HG02884 (cell line): ENCODE data around the gene BTG2.
A peak's percentile ranks its signal among the peaks of the same experiment; 100 is the strongest.
"Not testable (repeated sequence)": the region's sequence is repeated elsewhere in the genome, so short reads cannot be mapped to it uniquely, and the experiment has no call there.

Experiments
- ATAC-seq: cut with Tn5 transposase; IDR thresholded peaks from one replicate; pipeline ENCODE4 v1.9.1; 2021; ENCODE audit warnings: mild to moderate bottlenecking, moderate library complexity; ENCODE audit not compliant: unreplicated experiment

Gene BTG2

DNA sequence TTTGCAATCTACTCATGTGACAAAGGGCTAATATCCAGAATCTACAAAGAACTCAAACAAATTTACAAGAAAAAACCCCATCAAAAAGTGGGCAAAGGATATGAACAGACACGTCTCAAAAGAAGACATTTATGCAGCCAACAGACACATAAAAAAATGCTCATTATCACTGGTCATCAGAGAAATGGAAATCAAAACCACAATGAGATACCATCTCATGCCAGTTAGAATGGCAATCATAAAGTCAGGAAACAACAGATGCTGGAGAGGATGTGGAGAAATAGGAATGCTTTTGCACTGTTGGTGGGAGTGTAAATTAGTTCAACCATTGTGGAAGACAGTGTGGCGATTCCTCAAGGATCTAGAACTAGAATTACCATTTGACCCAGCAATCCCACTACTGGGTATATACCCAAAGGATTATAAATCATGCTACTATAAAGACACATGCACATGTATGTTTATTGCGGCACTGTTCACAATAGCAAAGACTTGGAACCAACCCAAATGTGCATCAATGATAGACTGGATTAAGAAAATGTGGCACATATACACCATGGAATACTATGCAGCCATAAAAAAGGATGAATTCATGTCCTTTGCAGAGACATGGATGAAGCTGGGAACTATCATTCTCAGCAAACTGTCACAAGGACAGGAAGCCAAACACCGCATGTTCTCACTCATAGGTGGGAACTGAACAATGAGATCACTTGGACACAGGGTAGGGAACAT is 8.9 kb downstream of the BTG2 start:
- not testable (repeated sequence) for ATAC-seq

DNA sequence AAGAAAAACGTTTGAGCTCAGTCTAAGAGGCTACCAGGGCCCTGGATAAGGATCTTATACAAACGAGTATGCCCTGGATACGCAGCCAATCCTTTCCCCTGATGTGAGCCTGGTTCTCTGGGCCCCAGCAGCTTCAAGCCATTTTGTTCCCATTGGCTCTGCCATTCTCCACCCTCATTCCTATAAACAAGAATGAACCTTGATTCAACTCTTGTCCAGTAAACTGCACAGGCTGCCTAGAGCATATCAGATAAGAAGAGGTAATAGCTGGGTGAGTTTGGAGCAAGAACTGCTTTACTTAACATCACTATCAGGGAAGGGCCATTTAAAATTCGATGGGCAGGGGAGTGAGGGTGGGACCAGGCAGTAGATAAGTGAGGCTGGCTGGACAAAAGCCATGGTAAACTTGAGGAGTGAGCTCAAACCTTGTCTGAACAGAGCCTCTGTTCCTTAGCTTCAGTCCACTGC is 11.3 kb downstream of the BTG2 start:
- no peak for ATAC-seq

GRCh38 chr1:203317429-203318228 is 12.3 kb downstream of the BTG2 start:
- ATAC-seq, result no peak

DNA sequence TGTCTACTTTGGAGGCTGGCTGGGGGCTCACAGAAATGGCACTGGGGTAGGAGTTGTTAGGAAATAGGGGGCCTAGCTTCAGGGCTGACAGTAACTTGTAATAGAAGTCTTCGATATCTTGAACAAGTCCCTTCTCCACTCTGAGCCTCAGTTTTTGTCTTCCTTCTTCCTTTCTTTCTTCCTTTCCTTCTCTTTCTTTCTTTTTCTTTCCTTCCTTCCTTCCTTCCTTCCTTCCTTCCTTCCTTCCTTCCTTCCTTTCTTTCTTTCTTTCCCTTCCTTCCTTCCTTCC is 12.9 kb downstream of the BTG2 start:
- ATAC-seq, result no peak

DNA sequence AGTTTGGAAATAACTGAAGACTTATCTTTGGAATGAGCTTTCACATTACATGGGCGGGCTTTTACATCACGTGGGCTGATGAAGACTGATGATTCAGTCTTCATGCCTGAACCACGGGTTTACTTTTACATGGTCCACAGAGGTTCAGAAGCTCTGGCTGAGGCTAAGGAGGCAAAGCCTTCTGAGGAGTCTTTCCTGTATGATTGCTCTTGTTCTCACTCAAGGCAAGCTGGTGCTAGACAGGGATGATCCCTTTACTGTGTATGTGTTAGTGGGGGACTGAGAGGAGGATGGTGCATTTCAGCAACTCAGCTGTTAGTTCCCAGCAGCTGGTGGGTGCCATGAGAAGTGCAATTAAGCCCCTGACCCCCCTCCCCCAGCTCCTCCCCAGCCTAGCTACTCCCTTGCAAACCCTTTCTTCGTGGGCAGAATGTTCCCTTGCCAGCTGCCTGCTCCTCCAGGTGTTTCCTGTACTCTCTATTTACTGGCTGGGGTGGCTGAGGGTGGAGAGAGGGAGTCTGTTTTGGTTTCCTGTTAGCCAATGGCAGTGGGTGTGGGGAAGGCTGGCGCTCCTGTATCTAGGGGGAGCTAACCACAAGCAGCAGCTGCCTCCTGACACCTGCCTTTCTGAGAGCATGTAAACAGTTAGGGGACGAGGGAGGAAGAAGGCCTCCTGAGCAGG is 15.4 kb downstream of the BTG2 start:
- peak; percentile 68 for ATAC-seq

DNA sequence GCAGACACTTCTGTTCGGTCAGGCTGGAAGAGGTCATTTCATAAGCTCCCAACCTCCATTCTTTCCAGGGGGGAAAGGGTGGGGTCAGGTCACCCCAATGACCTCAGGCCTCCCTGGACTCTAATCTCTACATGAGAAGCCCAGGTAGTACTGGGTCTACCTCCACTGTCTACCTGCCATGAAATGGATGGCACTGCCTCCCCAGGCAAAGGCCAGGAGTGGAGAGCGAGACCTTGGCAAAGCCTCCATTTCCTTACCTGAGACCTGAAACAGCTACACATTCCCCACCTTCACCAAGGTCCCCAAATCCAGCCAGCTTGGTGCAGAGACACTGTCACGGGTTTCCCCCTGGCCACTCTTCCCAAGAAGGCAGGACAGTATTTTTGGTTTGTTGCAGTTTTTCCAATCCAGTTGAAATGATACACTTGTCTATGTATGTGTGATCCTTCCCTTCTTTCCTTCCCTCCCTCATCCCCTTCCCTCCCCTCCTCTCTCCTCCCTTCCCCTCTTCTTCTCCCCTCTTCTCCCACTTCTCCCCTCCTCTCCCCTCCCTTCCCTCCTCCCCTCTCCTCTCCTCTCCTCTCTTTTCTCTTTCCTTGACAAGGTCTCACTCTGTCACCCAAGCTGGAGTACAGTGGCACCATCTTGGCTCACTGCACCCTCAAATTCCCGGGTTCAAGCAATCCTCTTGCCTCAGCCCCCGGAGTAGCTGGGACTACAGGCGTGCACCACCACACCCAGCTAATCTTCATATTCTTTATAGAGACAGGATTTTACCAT is 16.1 kb downstream of the BTG2 start:
- no peak for ATAC-seq

DNA sequence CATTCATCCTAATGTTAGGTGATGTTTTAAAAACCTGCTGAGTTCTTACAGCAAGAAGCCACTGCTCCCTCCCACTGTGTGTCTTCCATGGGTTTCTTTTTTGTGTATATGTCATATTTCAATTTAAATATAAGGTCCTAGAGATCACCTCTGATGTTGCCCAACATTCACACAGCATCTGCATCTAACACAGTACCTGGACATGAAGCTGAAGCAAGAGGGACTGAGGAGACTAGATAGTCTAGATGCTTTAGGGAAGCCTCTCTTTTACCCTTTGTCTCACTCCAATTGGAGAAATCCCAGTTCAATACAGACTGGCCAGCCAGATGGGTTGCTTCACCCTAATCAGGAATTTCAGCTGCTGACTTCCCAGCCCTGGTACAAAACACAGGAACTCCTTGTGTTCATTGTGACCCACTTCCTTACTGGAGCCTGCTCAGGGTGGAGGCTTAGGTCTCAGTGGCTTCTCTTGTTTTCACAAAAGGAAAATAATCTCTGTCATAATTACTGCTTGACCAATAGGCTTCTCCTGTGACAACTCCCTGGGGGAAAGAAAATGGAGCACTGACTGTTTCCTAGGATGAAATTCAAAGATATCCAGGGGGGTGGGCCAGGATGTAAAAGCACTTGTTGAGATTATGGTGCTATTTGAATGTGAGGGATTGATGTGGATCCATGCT is 17.3 kb downstream of the BTG2 start:
- no peak for ATAC-seq

DNA sequence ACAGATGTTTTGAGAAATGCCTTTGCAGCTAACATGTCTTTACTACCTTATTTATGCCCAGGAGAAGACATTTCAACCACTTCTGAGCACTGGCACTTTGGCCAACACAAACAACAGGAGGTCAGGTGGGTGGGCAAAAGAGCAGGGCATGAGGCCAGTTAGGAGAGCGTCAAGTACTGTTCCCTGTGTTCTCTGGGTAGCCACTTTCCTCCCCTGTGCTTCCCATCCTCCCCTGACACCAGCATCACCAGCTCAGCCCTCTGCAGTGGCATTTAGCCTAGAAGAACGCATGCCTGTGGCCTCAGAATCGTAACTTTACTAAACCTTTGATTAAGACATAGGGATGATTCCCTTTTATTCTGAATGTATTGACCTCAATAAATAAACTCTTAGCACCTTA is 18.3 kb downstream of the BTG2 start:
- ATAC-seq, result no peak

GRCh38 chr1:203324105-203325025 is 19.0 kb downstream of the BTG2 start:
- ATAC-seq, result no peak

DNA sequence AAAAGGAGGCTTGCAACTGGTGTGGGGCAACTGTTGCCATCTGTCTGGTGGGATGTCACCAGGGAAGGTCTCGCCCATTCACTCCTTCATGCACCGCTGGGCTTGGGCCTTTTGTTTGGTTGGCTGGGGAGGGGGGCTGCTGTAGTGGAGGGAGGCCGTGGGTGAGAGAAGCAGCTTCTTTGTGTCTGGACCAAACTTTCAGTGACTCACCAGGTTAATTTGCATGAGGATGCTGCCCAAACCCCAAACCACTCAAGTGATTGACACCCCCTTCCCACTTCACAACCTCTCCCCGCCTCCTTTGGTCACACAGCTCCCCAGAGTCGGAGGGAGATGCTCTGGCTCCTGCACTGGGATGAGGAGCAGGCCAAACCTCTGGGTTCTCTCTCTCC is 19.7 kb downstream of the BTG2 start:
- no peak for ATAC-seq

DNA sequence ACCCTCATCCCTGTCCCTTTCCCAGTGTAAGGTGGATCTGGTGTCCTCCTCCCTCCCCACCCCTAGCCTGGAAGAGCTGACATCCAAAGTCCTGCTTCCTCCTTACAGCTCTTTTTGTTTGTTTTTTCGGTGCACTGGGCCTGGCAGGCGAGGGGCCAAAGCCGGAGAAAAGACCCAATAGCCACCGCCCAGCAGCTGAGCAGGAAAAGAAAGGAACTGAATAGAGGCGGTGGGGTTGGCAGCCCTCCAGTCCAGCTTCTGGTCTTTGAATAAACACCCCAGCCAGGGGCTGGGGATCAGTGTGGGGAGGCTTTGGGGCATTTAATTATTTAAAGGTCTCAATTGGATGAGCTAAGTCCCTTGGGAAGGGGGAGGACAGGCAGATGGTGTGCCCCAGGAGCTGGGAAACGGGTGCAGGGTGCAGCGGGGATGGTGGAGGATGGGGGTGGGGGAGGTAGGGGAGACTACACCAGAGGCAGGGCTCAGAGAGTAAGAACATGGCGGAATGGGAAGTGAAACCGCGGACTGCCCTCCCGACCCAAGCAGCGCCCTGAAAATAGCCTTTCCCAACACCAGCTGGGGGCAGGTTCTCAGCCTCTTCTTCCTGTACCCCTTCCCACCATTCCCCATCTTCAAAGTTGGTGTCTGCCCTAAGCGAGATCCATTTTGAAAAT is 20.2 kb downstream of the BTG2 start:
- ATAC-seq, result no peak

DNA sequence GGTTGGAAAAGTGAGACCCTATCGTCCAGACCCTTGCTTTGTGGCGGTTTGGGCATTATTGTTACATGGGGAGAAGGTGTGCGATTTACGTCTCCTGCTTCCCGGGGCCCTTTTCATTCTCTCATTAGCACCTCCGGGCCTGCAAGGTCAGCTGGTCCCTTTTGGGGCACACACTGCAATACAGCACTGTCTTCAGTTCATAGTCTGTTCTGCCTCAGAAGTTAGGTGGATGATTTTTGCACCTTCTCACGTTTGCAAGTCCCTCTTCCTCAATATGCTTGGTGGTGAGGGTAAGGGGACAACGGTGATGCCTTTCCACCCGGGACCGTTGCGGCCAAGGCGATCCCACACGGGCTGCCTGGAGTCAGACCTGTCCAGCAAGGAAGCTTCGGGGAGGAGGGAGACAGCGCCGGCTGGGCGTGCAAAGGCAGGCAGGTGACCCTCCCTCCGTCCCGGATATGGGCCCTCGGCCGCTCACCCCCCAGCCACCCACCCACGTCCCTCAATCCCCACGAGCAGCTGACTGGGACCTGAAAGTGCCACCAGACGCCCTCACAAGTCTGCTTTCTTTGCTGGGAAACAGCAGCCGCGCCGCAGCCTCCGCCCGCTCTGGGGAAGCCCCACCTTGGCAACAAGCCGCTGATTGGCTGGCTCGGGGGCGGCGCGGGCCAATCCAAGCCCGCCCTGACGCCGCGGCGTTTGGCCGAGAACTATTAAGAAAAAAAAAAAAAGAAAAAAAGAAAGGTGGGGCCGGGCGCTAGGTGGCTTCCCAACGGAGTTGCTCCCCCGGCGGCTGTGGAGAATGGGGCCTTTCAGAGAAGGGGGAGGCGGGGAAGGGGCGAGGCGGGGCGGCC is 21.7 kb downstream of the BTG2 start:
- ATAC-seq, result peak; percentile 64

GRCh38 chr1:203327684-203328457 is 22.6 kb downstream of the BTG2 start:
- ATAC-seq, result peak; percentile 28

DNA sequence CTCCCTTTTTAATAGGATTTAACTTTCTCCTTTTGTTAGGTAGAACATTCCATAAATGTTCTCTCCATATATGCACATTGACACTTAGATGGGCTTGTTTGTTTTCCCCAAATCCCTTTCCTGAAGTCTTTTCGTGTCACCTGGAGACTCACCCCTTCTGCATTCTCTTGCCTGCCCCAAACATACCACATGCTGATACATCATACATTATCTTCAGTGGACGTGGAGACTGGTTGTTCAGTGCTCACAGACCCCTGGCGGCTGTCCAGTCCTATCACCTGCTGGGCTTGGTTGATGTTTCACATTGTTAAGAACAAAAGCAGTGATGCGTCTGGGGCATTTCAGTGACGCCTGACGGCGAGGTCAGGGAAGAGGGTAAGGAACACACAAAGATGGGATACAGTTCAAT is 23.4 kb downstream of the BTG2 start:
- no peak for ATAC-seq

DNA sequence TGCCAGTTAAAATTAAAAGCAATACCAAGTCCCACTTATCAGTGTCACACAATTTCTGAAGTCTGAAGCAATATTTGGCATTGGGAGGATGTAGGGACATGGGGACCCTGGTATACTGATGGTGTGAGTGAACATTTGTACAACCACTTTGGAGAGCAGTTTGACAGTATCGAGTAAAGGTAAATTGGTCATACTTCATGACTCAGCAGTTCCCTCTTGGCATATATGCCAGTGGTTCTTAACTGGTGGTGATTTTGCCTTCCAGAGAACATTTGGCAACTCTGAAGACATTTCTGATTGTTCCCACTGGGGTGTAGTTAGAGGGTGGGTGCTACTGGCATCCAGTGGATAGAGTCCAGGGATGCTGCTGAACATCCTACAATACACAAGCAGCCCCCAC is 25.9 kb downstream of the BTG2 start:
- no peak for ATAC-seq

- no peak for ATAC-seq
Measured at GRCh38 chr1:203335503-203335902, 30.2 kb downstream of the BTG2 start.

DNA sequence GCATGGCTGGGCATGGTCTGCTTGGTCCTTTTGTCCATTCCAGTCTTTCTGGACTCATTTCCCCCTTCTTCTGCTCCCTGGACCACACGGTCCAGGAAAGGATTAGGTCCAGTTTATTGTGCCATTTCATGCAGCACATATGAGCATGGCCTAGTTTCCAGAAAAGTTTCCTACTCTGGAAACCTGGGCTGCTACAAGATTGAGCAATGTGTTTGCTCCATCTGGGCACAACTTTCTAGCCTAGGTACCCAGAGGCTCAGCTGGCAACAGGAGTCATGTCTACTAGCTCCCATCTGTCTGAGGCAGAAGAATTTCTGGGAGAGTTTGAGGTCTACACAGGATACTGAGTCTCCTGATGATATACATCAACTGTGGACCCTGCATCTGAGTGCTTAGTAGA is 30.8 kb downstream of the BTG2 start:
- no peak for ATAC-seq
